IMR-90 (cell line): ENCODE measurements around the gene SLC7A10. TPM values are rescaled to one million over a fixed set of nuclear protein-coding genes. Genes with fewer than 3 reads are reported as not detected.

ENCODE experiments used
- ATAC-seq: fragments of 200-7000 bp; cut with Tn5 transposase; 2 replicates; pipeline ENCODE4 v1.9.1; 2020; ENCODE audit warnings: low read depth, mild to moderate bottlenecking, moderate library complexity
- BruUV-seq: library from RNA; stranded (reverse); fragments of 400-500 nt; replicated peaks from 2 replicates; lab custom pipeline; 2021; lab: Mats Ljungman, UMichigan
- CTCF ChIA-PET: fragments of 300-600 bp; formaldehyde crosslinking; extraction: SDS; loops from one replicate; lab custom pipeline; 2021; ENCODE audit warnings: antibody characterized with exemption; lab: Yijun Ruan, JAX
- POLR2A ChIA-PET: fragments of 300-600 bp; sonication (Branson Sonifier 250); formaldehyde crosslinking; loops from one replicate; lab custom pipeline; 2022; ENCODE audit warnings: antibody characterized with exemption; ENCODE audit not compliant: unreplicated experiment; lab: Charles Lee
- DNase-seq: peaks from one replicate; pipeline ENCODE4 v3.0.0; 2013
- H2AFZ ChIP-seq: replicated peaks from 2 replicates; pipeline ENCODE3; 2013; ENCODE audit warnings: low read length, mild to moderate bottlenecking; ENCODE audit not compliant: poor library complexity
- H2AK5ac ChIP-seq: 2 replicates; pipeline ENCODE4 v1.6.1; 2013; ENCODE audit warnings: low read depth, low read length, inconsistent platforms
- H2AK9ac ChIP-seq: replicated peaks from 2 replicates; pipeline ENCODE3; 2013; ENCODE audit warnings: mild to moderate bottlenecking, low read depth, low read length, moderate library complexity; ENCODE audit not compliant: poor library complexity
- H2BK120ac ChIP-seq: 2 replicates; pipeline ENCODE4 v1.6.1; 2013; ENCODE audit warnings: low read depth, low read length, inconsistent platforms
- H2BK15ac ChIP-seq: 3 replicates; pipeline ENCODE4 v1.6.1; 2013; ENCODE audit warnings: low read depth, low read length, inconsistent platforms
- H2BK20ac ChIP-seq: 2 replicates; pipeline ENCODE4 v1.6.1; 2013; ENCODE audit warnings: low read depth, mild to moderate bottlenecking, inconsistent platforms, low read length, moderate library complexity
- H2BK5ac ChIP-seq: 2 replicates; pipeline ENCODE4 v1.6.1; 2013; ENCODE audit warnings: mild to moderate bottlenecking, low read depth, low read length, inconsistent platforms; ENCODE audit not compliant: poor library complexity, severe bottlenecking
- H3K14ac ChIP-seq: replicated peaks from 2 replicates; pipeline ENCODE4 v1.6.1; 2013; ENCODE audit warnings: low read depth, low read length, inconsistent platforms
- H3K18ac ChIP-seq: 2 replicates; pipeline ENCODE4 v1.6.1; 2013; ENCODE audit warnings: low read depth, low read length, control low read depth
- H3K23ac ChIP-seq: 2 replicates; pipeline ENCODE4 v1.6.1; 2013; ENCODE audit warnings: low read depth, low read length, inconsistent platforms
- H3K27ac ChIP-seq: 2 replicates; pipeline ENCODE4 v1.5.1; 2013; ENCODE audit warnings: mild to moderate bottlenecking, control low read depth, low read length; ENCODE audit not compliant: insufficient read depth
- H3K27me3 ChIP-seq: 2 replicates; pipeline ENCODE4 v1.6.1; 2013; ENCODE audit warnings: low read length; ENCODE audit not compliant: control insufficient read depth, insufficient read depth
- H3K36me3 ChIP-seq: 2 replicates; pipeline ENCODE4 v1.6.1; 2013; ENCODE audit warnings: low read length, mixed read lengths; ENCODE audit not compliant: control insufficient read depth, insufficient read depth
- H3K4ac ChIP-seq: 2 replicates; pipeline ENCODE4 v1.6.1; 2013; ENCODE audit warnings: low read depth, low read length, inconsistent platforms
- H3K4me1 ChIP-seq: 2 replicates; pipeline ENCODE4 v1.6.1; 2013; ENCODE audit warnings: low read length, mixed read lengths; ENCODE audit not compliant: control insufficient read depth, insufficient read depth
- H3K4me2 ChIP-seq: 2 replicates; pipeline ENCODE4 v1.6.1; 2013; ENCODE audit warnings: low read depth, mild to moderate bottlenecking, control low read depth, low read length, moderate library complexity
- H3K4me3 ChIP-seq: 2 replicates; pipeline ENCODE4 v1.5.1; 2013; ENCODE audit warnings: low read depth, mild to moderate bottlenecking, control low read depth, low read length, moderate library complexity; ENCODE audit not compliant: insufficient read depth
- H3K56ac ChIP-seq: 2 replicates; pipeline ENCODE4 v1.6.1; 2013; ENCODE audit warnings: low read length, inconsistent platforms; ENCODE audit not compliant: insufficient read depth; ENCODE audit errors: extremely low read depth
- H3K79me1 ChIP-seq, 2 experiments: 2 replicates each; pipeline ENCODE4 v1.6.1; 2013; ENCODE audit warnings: low read length in 2 of 2, inconsistent platforms in 1 of 2, low read depth in 1 of 2
- H3K9ac ChIP-seq: 2 replicates; pipeline ENCODE4 v1.6.1; 2013; ENCODE audit warnings: low read depth, low read length, control low read depth
- H3K9me1 ChIP-seq: 2 replicates; pipeline ENCODE4 v1.6.1; 2013; ENCODE audit warnings: low read length, inconsistent platforms; ENCODE audit not compliant: insufficient read depth
- H3K9me3 ChIP-seq: 2 replicates; pipeline ENCODE4 v1.6.1; 2013; ENCODE audit warnings: low read length; ENCODE audit not compliant: control insufficient read depth, insufficient read depth
- H4K20me1 ChIP-seq: 2 replicates; pipeline ENCODE4 v1.6.1; 2013; ENCODE audit warnings: low read length, inconsistent platforms; ENCODE audit not compliant: insufficient read depth
- H4K5ac ChIP-seq: 2 replicates; pipeline ENCODE4 v1.6.1; 2013; ENCODE audit warnings: mild to moderate bottlenecking, low read depth, low read length, control low read depth
- H4K8ac ChIP-seq, 2 experiments: 2 replicates each; pipeline ENCODE4 v1.6.1; 2013; ENCODE audit warnings: low read depth in 2 of 2, low read length in 2 of 2, control low read depth in 1 of 2, inconsistent platforms in 1 of 2
- H4K91ac ChIP-seq: 2 replicates; pipeline ENCODE4 v1.6.1; 2013; ENCODE audit warnings: low read depth, low read length, inconsistent platforms; ENCODE audit not compliant: insufficient read depth
- BHLHE40 ChIP-seq: fragments of 150-350 bp; IDR thresholded peaks from 2 replicates; pipeline ENCODE4 v1.6.1; 2016; ENCODE audit warnings: mild to moderate bottlenecking, low read depth, low read length
- CHD1 ChIP-seq: IDR thresholded peaks from 2 replicates; pipeline ENCODE4 v1.6.1; 2012; ENCODE audit warnings: low read depth, low read length, improper control_type of control experiment
- FOS ChIP-seq: fragments of 150-350 bp; IDR thresholded peaks from 2 replicates; pipeline ENCODE4 v1.6.1; 2016; ENCODE audit warnings: low read depth, low read length
- MAFK ChIP-seq: IDR thresholded peaks from 2 replicates; pipeline ENCODE4 v1.6.1; 2012; ENCODE audit warnings: low read depth, low read length, improper control_type of control experiment
- MAZ ChIP-seq: IDR thresholded peaks from 2 replicates; pipeline ENCODE4 v1.6.1; 2012; ENCODE audit warnings: low read depth, mild to moderate bottlenecking, low read length, improper control_type of control experiment, moderate library complexity, borderline replicate concordance
- MXI1 ChIP-seq: IDR thresholded peaks from 2 replicates; pipeline ENCODE4 v1.6.1; 2012; ENCODE audit warnings: low read depth, mild to moderate bottlenecking, low read length, moderate library complexity, borderline replicate concordance
- NFE2L2 ChIP-seq: fragments of 150-350 bp; IDR thresholded peaks from 2 replicates; pipeline ENCODE4 v1.6.1; 2016; ENCODE audit warnings: low read depth, mild to moderate bottlenecking, low read length
- POLR2A ChIP-seq: IDR thresholded peaks from 2 replicates; pipeline ENCODE4 v1.6.1; 2012; ENCODE audit warnings: mild to moderate bottlenecking, low read depth, low read length
- RAD21 ChIP-seq: IDR thresholded peaks from 2 replicates; pipeline ENCODE4 v1.6.1; 2012; ENCODE audit warnings: low read length, improper control_type of control experiment
- RCOR1 ChIP-seq: IDR thresholded peaks from 2 replicates; pipeline ENCODE4 v1.6.1; 2012; ENCODE audit warnings: mild to moderate bottlenecking, low read length, improper control_type of control experiment; ENCODE audit not compliant: insufficient replicate concordance
- RFX5 ChIP-seq: IDR thresholded peaks from 2 replicates; pipeline ENCODE4 v1.8.0; 2012; ENCODE audit warnings: low read depth, mild to moderate bottlenecking, low read length, moderate library complexity
- SMC3 ChIP-seq: fragments of 150-350 bp; IDR thresholded peaks from 2 replicates; pipeline ENCODE4 v1.6.1; 2016; ENCODE audit warnings: low read depth, mild to moderate bottlenecking, antibody characterized with exemption, low read length, moderate library complexity
- WGBS, 2 experiments: methylation state at CpG; one replicate each; pipeline versions ENCODE4 v1.1.5 to v1.1.7; 2013; ENCODE audit warnings: missing lambda C conversion rate in 2 of 2; ENCODE audit not compliant: insufficient read length in 1 of 2; ENCODE audit errors: extremely low coverage in 2 of 2; 5-methylcytosine and 5-hydroxymethylcytosine counted together
- dilution Hi-C: fragments of 300-500 bp; cut with HindIII; formaldehyde crosslinking; loops from one replicate; pipeline ENCODE4 v1.14.3; 2018; ENCODE audit warnings: low sequenced_read_pairs; ENCODE audit not compliant: unreplicated experiment
- in situ Hi-C: fragments of 300-500 bp; cut with MboI; formaldehyde crosslinking; loops from 3 replicates; pipeline ENCODE4 v1.14.3; 2019; ENCODE audit warnings: low sequenced_read_pairs, inconsistent platforms, mixed read lengths
- intact Hi-C: fragments of 100-400 bp; cut with micrococcal nuclease; formaldehyde crosslinking; loops from 2 replicates; pipeline ENCODE4 v1.10.0; 2022
- polyA plus RNA-seq, 3 experiments: library from polyadenylated mRNA; depleted of rRNA; stranded (reverse); fragments of >200 nt; gene quantifications; 2 replicates each; pipeline ENCODE4 v1.2.3, GENCODE V29; 2012; ENCODE audit warnings: low replicate concordance in 1 of 3
- total RNA-seq: library from RNA; depleted of rRNA; stranded (reverse); fragments of >200 nt; gene quantifications from 2 replicates; pipeline ENCODE4 v1.2.3, GENCODE V29; 2012
- TF ChIP-seq, protein P1 (sequence below): conservative IDR thresholded peaks from 2 replicates; pipeline ENCODE4 v1.5.1; 2012; ENCODE audit warnings: mild to moderate bottlenecking, low read depth, low read length, improper control_type of control experiment
- TF ChIP-seq, protein P2 (sequence below): fragments of 150-350 bp; IDR thresholded peaks from 2 replicates; pipeline ENCODE4 v1.6.1; 2017; ENCODE audit warnings: mild to moderate bottlenecking, antibody characterized with exemption, low read length, low read depth
- TF ChIP-seq, protein P3 (sequence below): fragments of 150-350 bp; IDR thresholded peaks from 2 replicates; pipeline ENCODE4 v1.6.1; 2016; ENCODE audit warnings: low read depth, mild to moderate bottlenecking, low read length, moderate library complexity, borderline replicate concordance

Gene SLC7A10
- total and polyA plus RNA-seq, 2 of the 4 experiments (the other 2 are of a cell fraction) = not detected

DNA sequence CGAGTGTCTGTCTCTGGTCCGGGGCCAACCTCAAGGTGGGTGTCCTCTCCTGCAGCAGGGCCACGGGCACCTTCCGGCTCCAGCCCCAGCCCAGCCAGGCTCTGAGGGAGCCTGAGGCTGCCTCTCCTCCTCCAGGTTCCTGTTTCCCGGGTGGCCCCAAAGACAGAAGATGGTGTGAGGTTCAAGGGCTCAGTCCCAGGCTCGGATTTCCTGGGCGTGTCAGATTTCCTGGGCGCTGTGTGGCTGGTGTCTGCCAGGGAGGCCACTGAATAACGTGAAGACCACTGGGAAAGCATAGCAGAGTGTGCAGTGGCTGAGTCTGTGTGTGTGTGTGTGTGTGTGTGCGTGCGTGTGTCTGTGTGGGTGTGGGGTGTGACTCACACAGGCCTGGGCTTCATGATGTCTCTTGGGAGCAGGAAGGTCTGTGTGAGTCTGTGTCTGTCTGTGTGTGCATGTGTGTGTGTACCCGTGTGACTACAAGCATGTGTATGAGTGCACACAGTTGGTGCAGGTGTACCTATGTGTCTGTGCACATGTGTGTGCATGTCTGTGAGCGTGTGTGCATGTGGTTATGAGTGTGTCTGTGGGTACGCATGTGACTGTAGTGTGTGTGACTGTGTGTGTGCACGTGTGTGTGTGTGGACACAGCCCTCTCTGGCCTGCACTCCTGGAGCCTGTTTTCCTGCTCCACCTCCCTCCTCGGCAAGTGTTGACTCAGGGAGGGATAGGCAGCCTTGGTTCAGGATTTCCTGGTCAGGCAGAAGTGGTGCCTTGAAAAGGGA is 48.4 kb upstream of the SLC7A10 start:
- Histone ChIP-seq H4K8ac (no peak overlapping the region), H3K14ac (no peak overlapping the region), H3K4ac (no peak overlapping the region), H2BK20ac (no peak overlapping the region), H4K91ac (no peak overlapping the region), H3K9me3 (no peaks in the 10 kb centered on the region), H4K5ac (no peak overlapping the region), H3K27me3 (peaks cover 8% of the 10 kb centered on the region; the same call in 1 of the 2 replicates), H2BK5ac (no peak overlapping the region), H3K9me1 (no peaks in the 10 kb centered on the region), H2AK9ac (no peak overlapping the region), H2AK5ac (no peak overlapping the region), H3K36me3 (no peaks in the 10 kb centered on the region), H3K4me3 (no peak overlapping the region), H3K79me1 (no peaks in the 10 kb centered on the region), H3K4me2 (no peak overlapping the region), H4K20me1 (no peaks in the 10 kb centered on the region), H3K18ac (no peak overlapping the region), H3K56ac (no peak overlapping the region), H2AFZ (peak overlapping the region; percentile 78), H3K4me1 (no peaks in the 10 kb centered on the region), H3K23ac (no peak overlapping the region), H3K9ac (no peak overlapping the region), H2BK120ac (no peak overlapping the region), H3K27ac (no peak overlapping the region), H2BK15ac (no peak overlapping the region)
- 26% methylated on average over 4 of the region's 16 CpGs; no CpG with 5 or more reads in 1 of the 2 experiments for whole genome bisulfite sequencing, 2 experiments
- in situ Hi-C loops = no loop called here
- ATAC-seq = peak; percentile 76
- dilution Hi-C loops = no loop called here
- peak; percentile 84 for DNase-seq
- POLR2A ChIA-PET = no interaction called here
- BruUV-seq = no TSS peak
- CTCF ChIA-PET = no interaction called here
- intact Hi-C loops = no loop called here
- TF ChIP-seq MAFK (no peak), NFE2L2 (no peak), RCOR1 (no peak), MAZ (no peak), CHD1 (no peak), RAD21 (no peak), RFX5 (no peak), FOS (peak; percentile 61), SMC3 (no peak), POLR2A (no peak), BHLHE40 (0 out of 2 replicates have a peak, but pooled peaks have one; percentile 38), MXI1 (no peak)
- TF ChIP-seq, protein P1, sequence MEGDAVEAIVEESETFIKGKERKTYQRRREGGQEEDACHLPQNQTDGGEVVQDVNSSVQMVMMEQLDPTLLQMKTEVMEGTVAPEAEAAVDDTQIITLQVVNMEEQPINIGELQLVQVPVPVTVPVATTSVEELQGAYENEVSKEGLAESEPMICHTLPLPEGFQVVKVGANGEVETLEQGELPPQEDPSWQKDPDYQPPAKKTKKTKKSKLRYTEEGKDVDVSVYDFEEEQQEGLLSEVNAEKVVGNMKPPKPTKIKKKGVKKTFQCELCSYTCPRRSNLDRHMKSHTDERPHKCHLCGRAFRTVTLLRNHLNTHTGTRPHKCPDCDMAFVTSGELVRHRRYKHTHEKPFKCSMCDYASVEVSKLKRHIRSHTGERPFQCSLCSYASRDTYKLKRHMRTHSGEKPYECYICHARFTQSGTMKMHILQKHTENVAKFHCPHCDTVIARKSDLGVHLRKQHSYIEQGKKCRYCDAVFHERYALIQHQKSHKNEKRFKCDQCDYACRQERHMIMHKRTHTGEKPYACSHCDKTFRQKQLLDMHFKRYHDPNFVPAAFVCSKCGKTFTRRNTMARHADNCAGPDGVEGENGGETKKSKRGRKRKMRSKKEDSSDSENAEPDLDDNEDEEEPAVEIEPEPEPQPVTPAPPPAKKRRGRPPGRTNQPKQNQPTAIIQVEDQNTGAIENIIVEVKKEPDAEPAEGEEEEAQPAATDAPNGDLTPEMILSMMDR = no peak
- TF ChIP-seq, protein P2, sequence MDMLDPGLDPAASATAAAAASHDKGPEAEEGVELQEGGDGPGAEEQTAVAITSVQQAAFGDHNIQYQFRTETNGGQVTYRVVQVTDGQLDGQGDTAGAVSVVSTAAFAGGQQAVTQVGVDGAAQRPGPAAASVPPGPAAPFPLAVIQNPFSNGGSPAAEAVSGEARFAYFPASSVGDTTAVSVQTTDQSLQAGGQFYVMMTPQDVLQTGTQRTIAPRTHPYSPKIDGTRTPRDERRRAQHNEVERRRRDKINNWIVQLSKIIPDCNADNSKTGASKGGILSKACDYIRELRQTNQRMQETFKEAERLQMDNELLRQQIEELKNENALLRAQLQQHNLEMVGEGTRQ = no peak
- TF ChIP-seq, protein P3, sequence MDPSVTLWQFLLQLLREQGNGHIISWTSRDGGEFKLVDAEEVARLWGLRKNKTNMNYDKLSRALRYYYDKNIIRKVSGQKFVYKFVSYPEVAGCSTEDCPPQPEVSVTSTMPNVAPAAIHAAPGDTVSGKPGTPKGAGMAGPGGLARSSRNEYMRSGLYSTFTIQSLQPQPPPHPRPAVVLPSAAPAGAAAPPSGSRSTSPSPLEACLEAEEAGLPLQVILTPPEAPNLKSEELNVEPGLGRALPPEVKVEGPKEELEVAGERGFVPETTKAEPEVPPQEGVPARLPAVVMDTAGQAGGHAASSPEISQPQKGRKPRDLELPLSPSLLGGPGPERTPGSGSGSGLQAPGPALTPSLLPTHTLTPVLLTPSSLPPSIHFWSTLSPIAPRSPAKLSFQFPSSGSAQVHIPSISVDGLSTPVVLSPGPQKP = no peak
